ENCODE data around the gene SLC2A1.

DNA sequence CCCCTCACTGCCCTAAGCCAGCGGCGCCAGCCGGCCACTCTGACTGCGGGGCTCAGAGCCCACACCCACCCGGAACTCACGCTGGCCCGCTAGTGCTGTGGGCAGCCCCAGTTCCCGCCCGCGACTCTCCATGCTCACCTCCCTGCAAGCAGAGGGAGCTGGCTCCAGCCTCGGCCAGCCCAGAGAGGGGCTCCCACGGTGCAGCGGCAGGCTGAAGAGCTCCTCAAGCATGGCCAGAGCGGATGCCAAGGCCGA lies 41.5 kb downstream of the SLC2A1 start:
- TF ChIP-seq, protein P1, sequence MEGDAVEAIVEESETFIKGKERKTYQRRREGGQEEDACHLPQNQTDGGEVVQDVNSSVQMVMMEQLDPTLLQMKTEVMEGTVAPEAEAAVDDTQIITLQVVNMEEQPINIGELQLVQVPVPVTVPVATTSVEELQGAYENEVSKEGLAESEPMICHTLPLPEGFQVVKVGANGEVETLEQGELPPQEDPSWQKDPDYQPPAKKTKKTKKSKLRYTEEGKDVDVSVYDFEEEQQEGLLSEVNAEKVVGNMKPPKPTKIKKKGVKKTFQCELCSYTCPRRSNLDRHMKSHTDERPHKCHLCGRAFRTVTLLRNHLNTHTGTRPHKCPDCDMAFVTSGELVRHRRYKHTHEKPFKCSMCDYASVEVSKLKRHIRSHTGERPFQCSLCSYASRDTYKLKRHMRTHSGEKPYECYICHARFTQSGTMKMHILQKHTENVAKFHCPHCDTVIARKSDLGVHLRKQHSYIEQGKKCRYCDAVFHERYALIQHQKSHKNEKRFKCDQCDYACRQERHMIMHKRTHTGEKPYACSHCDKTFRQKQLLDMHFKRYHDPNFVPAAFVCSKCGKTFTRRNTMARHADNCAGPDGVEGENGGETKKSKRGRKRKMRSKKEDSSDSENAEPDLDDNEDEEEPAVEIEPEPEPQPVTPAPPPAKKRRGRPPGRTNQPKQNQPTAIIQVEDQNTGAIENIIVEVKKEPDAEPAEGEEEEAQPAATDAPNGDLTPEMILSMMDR (IDR thresholded peaks at IDR 0.05; ENCODE audit: poor library complexity) = no peak
- TF ChIP-seq EZH2 (IDR thresholded peaks at IDR 0.05; ENCODE audit: borderline replicate concordance) = no peak
- no peak for TF ChIP-seq EZH2phosphoT487 (IDR thresholded peaks at IDR 0.05; ENCODE audit: low read depth, severe bottlenecking, unreplicated experiment)
